ENCODE data around the gene CCND3. TPM values are rescaled to one million over a fixed set of nuclear protein-coding genes. Genes with fewer than 3 reads are reported as not detected.

Gene CCND3
- polyA plus RNA-seq, 1 experiment: 25.8 TPM

DNA sequence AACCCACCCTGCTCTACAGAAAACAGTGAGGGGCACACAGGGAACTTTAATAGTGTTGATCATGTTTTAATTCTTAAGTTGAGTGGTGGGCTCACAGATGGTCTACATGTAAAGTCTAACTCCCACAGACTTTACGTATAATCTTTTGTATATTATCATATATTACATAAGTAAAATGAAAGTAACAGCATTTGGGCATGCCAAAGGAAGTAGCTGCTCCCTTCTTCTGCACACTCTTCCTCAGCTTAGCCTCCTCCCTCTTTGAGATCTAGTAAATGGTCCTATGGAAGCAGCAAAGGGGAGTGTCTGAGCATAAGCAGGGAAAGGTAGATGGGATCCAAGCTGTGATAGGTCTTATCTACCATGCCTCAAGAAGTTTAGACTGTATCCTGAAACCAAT lies 31.9 kb downstream of the CCND3 start:
- ChIA-PET POLR2A (no interaction called here), CTCF (interaction anchor here (2.1 kb wide), 1 partner anchor 11 kb away, joined by 12 read pairs; the partner anchor contains the start of genes BYSL and MED20)
- Histone ChIP-seq H3K9me3 (ENCODE audit: control insufficient read depth, insufficient read depth, low read length) (no peaks in the 10 kb centered on the region), H3K27ac (ENCODE audit: low read depth, low read length) (no peak overlapping the region), H3K4me3 (ENCODE audit: low read depth, low read length) (no peak overlapping the region), H3K27me3 (ENCODE audit: control insufficient read depth, insufficient read depth, low read length) (no peaks in the 10 kb centered on the region)
- DNase-seq (ENCODE audit: low read depth, low spot score): no peak
- TF ChIP-seq, protein P1, sequence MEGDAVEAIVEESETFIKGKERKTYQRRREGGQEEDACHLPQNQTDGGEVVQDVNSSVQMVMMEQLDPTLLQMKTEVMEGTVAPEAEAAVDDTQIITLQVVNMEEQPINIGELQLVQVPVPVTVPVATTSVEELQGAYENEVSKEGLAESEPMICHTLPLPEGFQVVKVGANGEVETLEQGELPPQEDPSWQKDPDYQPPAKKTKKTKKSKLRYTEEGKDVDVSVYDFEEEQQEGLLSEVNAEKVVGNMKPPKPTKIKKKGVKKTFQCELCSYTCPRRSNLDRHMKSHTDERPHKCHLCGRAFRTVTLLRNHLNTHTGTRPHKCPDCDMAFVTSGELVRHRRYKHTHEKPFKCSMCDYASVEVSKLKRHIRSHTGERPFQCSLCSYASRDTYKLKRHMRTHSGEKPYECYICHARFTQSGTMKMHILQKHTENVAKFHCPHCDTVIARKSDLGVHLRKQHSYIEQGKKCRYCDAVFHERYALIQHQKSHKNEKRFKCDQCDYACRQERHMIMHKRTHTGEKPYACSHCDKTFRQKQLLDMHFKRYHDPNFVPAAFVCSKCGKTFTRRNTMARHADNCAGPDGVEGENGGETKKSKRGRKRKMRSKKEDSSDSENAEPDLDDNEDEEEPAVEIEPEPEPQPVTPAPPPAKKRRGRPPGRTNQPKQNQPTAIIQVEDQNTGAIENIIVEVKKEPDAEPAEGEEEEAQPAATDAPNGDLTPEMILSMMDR (IDR thresholded peaks at IDR 0.05; ENCODE audit: low read depth, low read length): no peak

GRCh38 chr6:41901882-41902519 lies 39.6 kb downstream of the CCND3 start:
- no peak for DNase-seq (ENCODE audit: low read depth, low spot score)
- no peak overlapping the region for H3K27ac ChIP-seq (ENCODE audit: low read depth, low read length)
- CTCF ChIA-PET: interaction anchor here (0.9 to 4.0 kb wide), 4 partner anchors 19 to 142 kb away, joined by 3 to 20 read pairs (median 7); partner anchors contain the start of genes BYSL and MED20

GRCh38 chr6:41900861-41901260 lies 40.7 kb downstream of the CCND3 start:
- TF ChIP-seq, protein P1 (IDR thresholded peaks at IDR 0.05; ENCODE audit: low read depth, low read length): no peak
- no peak for DNase-seq (ENCODE audit: low read depth, low spot score)
- ChIA-PET CTCF (interaction anchor here (2.8 kb wide), 1 partner anchor 20 kb away, joined by 11 read pairs; the partner anchor contains the start of genes BYSL and MED20), POLR2A (no interaction called here)
- Histone ChIP-seq H3K27ac (ENCODE audit: low read depth, low read length) (no peak overlapping the region), H3K27me3 (ENCODE audit: control insufficient read depth, insufficient read depth, low read length) (no peaks in the 10 kb centered on the region), H3K9me3 (ENCODE audit: control insufficient read depth, insufficient read depth, low read length) (no peaks in the 10 kb centered on the region), H3K4me3 (ENCODE audit: low read depth, low read length) (no peak overlapping the region)

More at GRCh38 chr6:41901882-41902519, 39.6 kb downstream of the CCND3 start:
- Histone ChIP-seq H3K4me3 (ENCODE audit: low read depth, low read length) (no peak overlapping the region), H3K27me3 (ENCODE audit: control insufficient read depth, insufficient read depth, low read length) (no peaks in the 10 kb centered on the region), H3K9me3 (ENCODE audit: control insufficient read depth, insufficient read depth, low read length) (no peaks in the 10 kb centered on the region)
- TF ChIP-seq, protein P1 (IDR thresholded peaks at IDR 0.05; ENCODE audit: low read depth, low read length): peak; percentile 30; the same call in 1 of the 2 replicates
- POLR2A ChIA-PET: no interaction called here

DNA sequence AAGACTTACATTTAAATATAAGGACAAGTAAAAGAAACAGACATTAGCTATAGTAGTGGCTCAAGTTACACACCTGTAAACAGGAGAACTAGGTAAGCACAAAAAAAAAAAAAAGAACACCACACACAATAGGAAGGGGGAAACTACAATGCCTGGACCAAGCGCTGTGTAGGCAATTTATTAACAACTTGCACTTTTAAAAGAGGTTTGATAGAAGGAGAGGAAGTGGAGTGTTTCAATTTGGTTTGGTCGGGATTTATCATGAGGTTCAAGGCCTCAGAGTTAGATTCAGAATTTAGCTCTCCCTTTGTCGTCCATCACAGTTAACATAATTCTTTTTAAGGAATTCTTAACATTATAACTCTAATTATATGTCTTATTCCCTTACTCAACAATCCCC lies 45.3 kb downstream of the CCND3 start:
- no peak for DNase-seq (ENCODE audit: low read depth, low spot score)
- Histone ChIP-seq H3K27ac (ENCODE audit: low read depth, low read length) (peak overlapping the region; percentile 92), H3K27me3 (ENCODE audit: control insufficient read depth, insufficient read depth, low read length) (no peaks in the 10 kb centered on the region), H3K9me3 (ENCODE audit: control insufficient read depth, insufficient read depth, low read length) (no peaks in the 10 kb centered on the region), H3K4me3 (ENCODE audit: low read depth, low read length) (peak overlapping the region; percentile 80)
- CTCF ChIA-PET: interaction anchor here (1.3 to 6.9 kb wide), 3 partner anchors 18 to 148 kb away, joined by 4 to 34 read pairs (median 9); partner anchors contain the start of genes BYSL and MED20
- POLR2A ChIA-PET: interaction anchor here (2.5 kb wide), 1 partner anchor 25 kb away, joined by 10 read pairs; the partner anchor contains the start of genes BYSL and MED20
- TF ChIP-seq, protein P1 (IDR thresholded peaks at IDR 0.05; ENCODE audit: low read depth, low read length): no peak
